Large intestine (tissue), 3 donors: ENCODE data around the gene NR5A2. TPM values are rescaled to one million over a fixed set of nuclear protein-coding genes. Genes with fewer than 3 reads are reported as not detected.

ENCODE experiments used
- DNase-seq, 2 donors: peaks; one replicate each; pipeline versions ENCODE4 v3.0.0 to v3.0.0-alpha.2; 2013
- H3K27ac ChIP-seq: one replicate; pipeline ENCODE4 v1.5.1; 2013; ENCODE audit warnings: low read length
- H3K27me3 ChIP-seq: 2 replicates; pipeline ENCODE4 v1.6.1; 2013; ENCODE audit warnings: low read length; ENCODE audit not compliant: control insufficient read depth, insufficient read depth
- H3K36me3 ChIP-seq: 2 replicates; pipeline ENCODE4 v1.6.1; 2013; ENCODE audit warnings: low read length; ENCODE audit not compliant: control insufficient read depth, insufficient read depth
- H3K4me1 ChIP-seq: one replicate; pipeline ENCODE4 v1.6.1; 2013; ENCODE audit warnings: low read length; ENCODE audit not compliant: control insufficient read depth, insufficient read depth
- H3K4me3 ChIP-seq: one replicate; pipeline ENCODE4 v1.5.1; 2013; ENCODE audit warnings: low read length
- H3K9me3 ChIP-seq: one replicate; pipeline ENCODE4 v1.6.1; 2013; ENCODE audit warnings: mild to moderate bottlenecking, low read depth, low read length, moderate library complexity; ENCODE audit not compliant: control insufficient read depth
- WGBS: methylation state at CpG from one replicate; pipeline ENCODE4 v1.1.5; 2013; ENCODE audit warnings: low lambda C conversion rate; ENCODE audit not compliant: insufficient coverage; 5-methylcytosine and 5-hydroxymethylcytosine counted together
- polyA plus RNA-seq: library from polyadenylated mRNA; unstranded; fragments of 120-200 nt; gene quantifications from one replicate; pipeline ENCODE4 v1.2.1, GENCODE V29; 2013

NR5A2 gene
- polyA plus RNA-seq, 1 donor: 36.5 TPM

DNA sequence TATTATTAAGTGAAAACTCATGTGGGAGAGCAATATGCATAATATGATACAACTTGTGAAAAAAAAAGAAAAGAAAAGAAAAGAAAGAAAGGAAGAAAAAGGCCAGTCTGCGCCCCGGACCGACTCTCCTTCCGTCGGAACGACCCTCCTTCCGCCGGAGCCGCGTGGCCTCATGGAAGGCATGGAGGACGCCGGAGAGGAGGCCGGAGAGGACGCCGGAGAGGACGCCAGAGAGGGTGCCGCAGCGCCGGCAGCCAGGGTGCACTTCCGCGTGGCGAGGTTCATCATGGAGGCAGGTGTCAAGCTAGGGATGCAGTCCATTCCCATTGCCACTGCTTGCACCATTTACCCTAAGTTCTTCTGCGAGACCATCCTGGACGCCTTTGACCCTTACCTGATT lies 185.9 kb downstream of the NR5A2 start:
- Histone ChIP-seq H3K27me3 (no peaks in the 10 kb centered on the region), H3K27ac (no peak overlapping the region), H3K4me1 (no peaks in the 10 kb centered on the region), H3K4me3 (no peak overlapping the region), H3K36me3 (no peaks in the 10 kb centered on the region), H3K9me3 (peaks cover 9% of the 10 kb centered on the region)
- 100% methylated on average over 2 of the region's 24 CpGs for WGBS
- DNase-seq: no peak

DNA sequence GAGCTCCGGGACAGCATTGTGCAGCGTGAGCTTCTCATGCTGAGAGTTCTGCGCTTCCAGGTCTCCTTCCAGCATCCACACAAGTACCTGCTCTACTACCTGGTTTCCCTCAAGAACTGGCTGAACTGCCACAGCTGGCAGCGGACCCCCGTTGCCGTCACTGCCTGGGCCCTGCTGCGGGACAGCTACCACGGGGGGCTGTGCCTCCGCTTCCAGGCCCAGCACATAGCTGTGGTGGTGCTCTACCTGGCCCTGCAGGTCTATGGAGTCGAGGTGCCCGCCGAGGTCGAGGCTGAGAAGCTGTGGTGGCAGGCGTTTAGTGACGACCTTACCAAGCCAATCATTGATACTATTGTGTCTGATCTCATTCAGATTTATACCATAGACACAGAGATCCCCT lies 186.4 kb downstream of the NR5A2 start:
- H3K9me3 ChIP-seq: peaks cover 9% of the 10 kb centered on the region
- no CpG with 5 or more reads among the region's 15 CpGs for WGBS
- H3K36me3 ChIP-seq: no peaks in the 10 kb centered on the region
- DNase-seq: no peak
- no peak overlapping the region for H3K4me3 ChIP-seq
- H3K27me3 ChIP-seq: no peaks in the 10 kb centered on the region
- H3K4me1 ChIP-seq: no peaks in the 10 kb centered on the region
- H3K27ac ChIP-seq: no peak overlapping the region

DNA sequence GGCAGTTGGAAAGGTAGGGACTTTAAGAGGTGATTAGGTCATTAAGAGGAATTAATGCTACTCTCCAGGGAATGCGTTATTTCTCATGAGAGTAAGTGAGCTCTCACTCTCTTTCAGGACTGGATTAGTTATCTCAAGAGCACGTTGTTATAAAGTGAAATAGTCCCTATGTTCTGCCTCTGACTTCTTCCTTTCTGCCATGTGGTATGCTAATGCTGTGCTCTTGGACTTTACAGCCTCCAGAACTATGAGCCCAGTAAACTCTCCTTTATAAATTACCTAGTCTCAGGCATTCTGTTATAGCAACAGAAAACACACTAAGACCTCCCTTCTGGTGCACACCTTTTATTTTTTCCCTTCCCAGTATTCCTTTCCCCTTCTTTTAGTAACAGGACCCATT lies 187.8 kb downstream of the NR5A2 start:
- Histone ChIP-seq H3K27ac (no peak overlapping the region), H3K9me3 (peaks cover 9% of the 10 kb centered on the region), H3K4me1 (no peaks in the 10 kb centered on the region), H3K36me3 (no peaks in the 10 kb centered on the region), H3K27me3 (no peaks in the 10 kb centered on the region), H3K4me3 (no peak overlapping the region)
- no peak for DNase-seq
- WGBS: no CpG with 5 or more reads among the region's 2 CpGs

DNA sequence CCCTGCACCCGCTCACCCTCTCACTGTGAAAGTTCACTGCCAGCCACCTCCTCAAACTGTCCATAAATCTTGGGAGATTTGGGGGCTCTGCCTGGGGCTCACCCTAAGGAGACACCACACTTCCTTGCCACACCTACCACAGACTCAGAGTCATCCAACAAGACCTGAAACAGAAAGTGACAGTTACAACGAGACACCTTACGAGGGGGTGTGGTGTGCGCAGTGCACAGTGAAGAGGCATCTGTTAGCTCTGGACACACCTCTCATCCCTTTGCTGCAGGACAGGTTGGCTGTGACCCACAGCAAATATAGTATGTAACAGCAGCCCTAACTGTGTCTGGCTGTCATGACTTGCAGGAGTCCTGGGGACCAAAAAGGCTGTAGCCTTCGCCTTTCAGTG lies 190.2 kb downstream of the NR5A2 start:
- Histone ChIP-seq H3K4me1 (no peaks in the 10 kb centered on the region), H3K27ac (no peak overlapping the region), H3K27me3 (no peaks in the 10 kb centered on the region), H3K4me3 (no peak overlapping the region), H3K36me3 (no peaks in the 10 kb centered on the region), H3K9me3 (peaks cover 9% of the 10 kb centered on the region)
- no CpG with 5 or more reads among the region's 5 CpGs for WGBS
- peak in 1 of 2 donors; percentile 6 for DNase-seq

DNA sequence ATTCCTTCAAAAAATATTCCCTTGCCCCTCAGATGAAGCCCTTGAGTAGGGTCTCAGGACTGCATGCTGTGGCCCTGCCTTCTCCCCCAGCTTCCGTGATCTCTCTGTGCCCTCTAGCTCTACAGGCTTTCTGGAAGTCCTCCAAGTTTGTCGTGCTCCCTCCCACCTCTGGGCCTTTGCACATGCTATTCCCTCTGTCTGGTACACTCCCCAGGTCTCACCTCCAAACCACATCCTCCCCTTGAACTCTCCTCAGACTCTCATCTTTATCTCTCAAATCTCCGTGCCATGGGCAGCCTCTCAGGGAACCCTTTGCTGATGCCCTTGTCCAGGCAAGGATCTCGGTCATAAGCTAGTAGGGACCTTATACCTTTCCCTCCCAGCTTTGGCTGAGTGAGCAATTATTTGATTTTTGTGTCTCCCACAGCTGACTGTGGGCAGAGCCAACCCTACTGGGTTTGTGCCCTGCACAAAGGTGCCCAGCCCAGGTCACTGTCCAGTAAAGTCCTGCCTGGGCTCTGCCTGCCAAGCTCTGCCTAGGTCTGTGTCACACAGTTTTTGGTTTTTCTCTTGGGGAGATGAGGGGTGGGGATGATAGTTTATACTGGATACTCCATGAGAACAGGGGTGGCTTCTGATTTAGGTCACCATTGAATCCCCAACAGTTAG lies 194.2 kb downstream of the NR5A2 start:
- H3K9me3 ChIP-seq: no peaks in the 10 kb centered on the region
- H3K4me1 ChIP-seq: no peaks in the 10 kb centered on the region
- 80% methylated on average over 1 of the region's 4 CpGs for WGBS
- no peaks in the 10 kb centered on the region for H3K36me3 ChIP-seq
- no peak overlapping the region for H3K27ac ChIP-seq
- H3K4me3 ChIP-seq: no peak overlapping the region
- no peaks in the 10 kb centered on the region for H3K27me3 ChIP-seq
- no peak for DNase-seq

DNA sequence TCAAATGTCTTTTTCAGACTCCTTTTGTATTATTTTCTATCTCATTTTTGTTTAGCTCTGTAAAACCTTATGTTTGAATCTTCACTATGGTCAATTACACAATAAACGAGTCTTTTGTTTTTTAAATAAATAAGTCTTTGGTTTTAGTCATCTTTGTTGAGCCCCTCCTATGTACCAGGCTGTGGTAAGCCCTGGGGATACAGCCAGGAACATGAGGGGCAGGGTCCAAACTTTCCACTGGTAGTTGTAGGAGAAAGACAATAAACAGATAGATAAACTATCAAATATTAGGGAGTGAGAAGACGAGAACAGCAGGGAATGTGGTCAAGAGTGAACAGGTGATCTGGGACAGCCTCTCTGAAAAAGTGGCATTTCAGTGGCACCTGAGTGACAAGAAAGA lies 195.7 kb downstream of the NR5A2 start:
- Histone ChIP-seq H3K27ac (no peak overlapping the region), H3K27me3 (no peaks in the 10 kb centered on the region), H3K4me3 (no peak overlapping the region), H3K9me3 (no peaks in the 10 kb centered on the region), H3K4me1 (no peaks in the 10 kb centered on the region), H3K36me3 (no peaks in the 10 kb centered on the region)
- WGBS: 89% methylated on average over 1 of the region's 2 CpGs
- DNase-seq: no peak

DNA sequence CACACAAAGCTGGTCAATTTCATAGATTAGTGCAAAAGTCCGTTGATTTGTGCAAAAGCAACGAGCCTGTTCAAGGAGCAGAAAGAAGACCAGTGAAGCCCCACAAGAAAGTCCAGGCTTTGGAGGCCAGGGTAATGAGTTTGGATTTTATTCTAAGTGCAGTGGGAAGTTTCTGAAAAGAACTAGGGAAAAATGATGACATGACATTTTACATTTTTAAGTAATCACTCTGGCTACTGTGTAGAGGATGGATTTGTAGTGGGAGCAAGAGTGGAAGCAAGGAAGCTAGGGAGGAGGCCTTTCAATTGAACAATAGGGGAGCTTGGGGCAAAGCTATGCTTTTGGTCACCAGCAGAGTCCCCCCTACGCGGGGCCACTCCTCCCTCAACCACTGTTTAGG lies 196.1 kb downstream of the NR5A2 start:
- WGBS: 100% methylated on average over 2 of the region's 4 CpGs
- H3K9me3 ChIP-seq: no peaks in the 10 kb centered on the region

DNA sequence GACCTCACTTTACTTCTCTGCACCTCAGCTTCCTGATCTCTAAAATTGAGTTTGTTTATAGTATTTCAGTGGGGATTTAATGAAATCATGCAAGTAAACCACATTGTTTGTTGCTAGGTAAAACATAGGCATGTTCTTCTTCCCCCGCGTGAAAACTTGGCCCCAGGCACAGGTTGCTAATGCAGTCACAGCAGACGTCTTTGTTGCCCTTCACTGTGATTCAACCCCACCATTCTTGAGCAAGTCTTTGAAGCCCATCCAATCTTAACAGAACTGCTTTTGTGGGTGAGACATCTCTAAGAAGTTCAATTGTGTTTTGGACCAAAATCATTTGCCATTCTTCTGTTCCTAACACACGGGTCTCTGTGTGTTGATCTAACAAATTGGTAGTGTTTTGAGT lies 196.8 kb downstream of the NR5A2 start:
- DNase-seq: no peak
- WGBS: no CpG with 5 or more reads among the region's 4 CpGs
- Histone ChIP-seq H3K27ac (no peak overlapping the region), H3K36me3 (no peaks in the 10 kb centered on the region), H3K4me3 (no peak overlapping the region), H3K9me3 (no peaks in the 10 kb centered on the region), H3K4me1 (no peaks in the 10 kb centered on the region), H3K27me3 (no peaks in the 10 kb centered on the region)

More for the DNA sequence above, 196.1 kb downstream of the NR5A2 start:
- DNase-seq: no peak
- no peaks in the 10 kb centered on the region for H3K27me3 ChIP-seq
- no peaks in the 10 kb centered on the region for H3K4me1 ChIP-seq
- H3K36me3 ChIP-seq: no peaks in the 10 kb centered on the region
- no peak overlapping the region for H3K27ac ChIP-seq
- no peak overlapping the region for H3K4me3 ChIP-seq

DNA sequence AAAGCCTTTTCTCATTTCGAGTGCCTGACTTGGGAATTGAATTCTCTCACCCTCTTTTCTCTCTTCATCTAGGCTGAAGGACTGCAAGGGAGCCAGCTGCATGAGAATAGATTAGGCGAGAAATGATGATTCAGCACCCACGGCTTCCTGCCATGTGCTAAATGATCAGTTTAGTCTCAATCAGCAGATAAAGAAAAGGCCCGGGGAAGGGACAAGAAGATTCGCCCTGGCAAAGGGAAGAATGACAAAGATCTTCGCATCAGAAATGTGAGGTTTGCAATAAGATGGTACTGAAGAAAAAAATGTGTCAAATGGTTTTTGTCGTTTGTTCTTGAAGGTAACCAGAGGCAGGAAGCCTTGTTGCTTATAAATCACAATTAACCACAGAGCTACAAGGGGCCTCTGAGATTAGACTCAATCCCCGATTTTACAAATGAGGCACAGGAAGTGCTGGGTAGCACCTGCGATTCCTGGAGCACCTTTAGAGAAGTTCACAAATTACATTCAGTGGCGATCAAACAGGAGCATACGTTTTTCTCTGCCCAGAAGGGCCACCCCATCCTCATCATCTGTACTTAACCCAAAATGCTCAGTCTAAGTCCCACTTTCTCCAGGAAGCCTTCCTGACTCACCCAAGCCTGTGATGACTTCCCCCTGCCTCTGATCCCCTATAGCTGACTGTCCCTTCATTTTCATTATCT lies 198.9 kb downstream of the NR5A2 start:
- H3K9me3 ChIP-seq: no peaks in the 10 kb centered on the region
- H3K27ac ChIP-seq: no peak overlapping the region
- H3K4me1 ChIP-seq: peaks cover 1% of the 10 kb centered on the region
- WGBS: no CpG with 5 or more reads among the region's 11 CpGs
- DNase-seq: no peak
- no peaks in the 10 kb centered on the region for H3K36me3 ChIP-seq
- H3K27me3 ChIP-seq: no peaks in the 10 kb centered on the region
- H3K4me3 ChIP-seq: no peak overlapping the region

DNA sequence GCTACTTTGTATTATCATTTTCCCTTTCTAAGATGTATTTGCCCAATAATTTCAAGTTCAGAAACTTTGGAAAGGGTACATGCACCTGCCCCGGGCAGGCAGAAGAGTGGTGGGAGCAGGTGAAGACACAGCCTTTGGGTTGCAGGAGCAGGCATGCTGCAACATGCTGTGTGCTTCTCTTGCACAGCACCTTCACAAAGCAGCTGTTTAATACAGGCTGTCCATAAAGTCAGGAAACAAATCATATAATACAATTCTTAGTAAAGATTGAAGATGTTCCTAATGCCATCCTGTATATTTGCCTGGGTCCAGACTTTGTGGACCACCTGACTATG lies 199.4 kb downstream of the NR5A2 start:
- Histone ChIP-seq H3K27ac (no peak overlapping the region), H3K4me3 (no peak overlapping the region), H3K4me1 (peaks cover 3% of the 10 kb centered on the region), H3K9me3 (no peaks in the 10 kb centered on the region), H3K36me3 (no peaks in the 10 kb centered on the region), H3K27me3 (no peaks in the 10 kb centered on the region)
- no CpG with 5 or more reads among the region's 1 CpG for WGBS
- no peak for DNase-seq
